Limb (tissue), 2 donors: ENCODE data around the gene C15orf40.
"Not testable (repeated sequence)": the region's sequence is repeated elsewhere in the genome, so short reads cannot be mapped to it uniquely, and the experiment has no call there.

Source experiments
- DNase-seq, 2 donors: peaks; one replicate each; pipeline ENCODE4 v3.0.0-alpha.2; 2016; ENCODE audit errors: extremely low spot score in 2 of 2

C15orf40 gene

GRCh38 chr15:82952158-82953081 lies 59.0 kb downstream of the C15orf40 start, which contains the start of gene HOMER2:
Gene HOMER2, minus strand, starts transcription at chr15:82952720. Its CDS starts 185 bp downstream, at chr15:82952535.
- peak in 1 of 2 donors; percentile 77 for DNase-seq

GRCh38 chr15:82951472-82952157 lies 59.8 kb downstream of the C15orf40 start:
- DNase-seq: no peak

- DNase-seq: peak in 1 of 2 donors; percentile 30
Measured at GRCh38 chr15:82950746-82951370, 60.6 kb downstream of the C15orf40 start.

- DNase-seq: no peak
Measured at GRCh38 chr15:82950295-82950694, 61.1 kb downstream of the C15orf40 start.

GRCh38 chr15:82946155-82946701 lies 65.2 kb downstream of the C15orf40 start:
- DNase-seq: no peak

GRCh38 chr15:82945326-82945725 lies 66.1 kb downstream of the C15orf40 start:
- DNase-seq: no peak

- DNase-seq: no peak
Measured at GRCh38 chr15:82944821-82945220, 66.6 kb downstream of the C15orf40 start.

- DNase-seq: no peak
Measured at GRCh38 chr15:82944056-82944455, 67.4 kb downstream of the C15orf40 start.

GRCh38 chr15:82943176-82943575 lies 68.3 kb downstream of the C15orf40 start:
- DNase-seq: no peak

GRCh38 chr15:82942691-82943090 lies 68.7 kb downstream of the C15orf40 start:
- no peak for DNase-seq

GRCh38 chr15:82939678-82940077 lies 71.8 kb downstream of the C15orf40 start:
- DNase-seq: not testable (repeated sequence)
